RWPE1 (cell line): ENCODE measurements around the gene FBXL17.

Experiments used
- CTCF ChIA-PET: fragments of 350-600 bp; sonication (Branson Sonifier 250); formaldehyde crosslinking; extraction: SDS; loops from one replicate; lab custom pipeline; 2021; lab: Yijun Ruan, JAX
- POLR2A ChIA-PET: fragments of 400-600 bp; formaldehyde crosslinking; extraction: SDS; loops from one replicate; lab custom pipeline; 2020; ENCODE audit warnings: antibody characterized with exemption; ENCODE audit not compliant: low non-redundant PET; lab: Yijun Ruan, JAX
- DNase-seq: peaks from one replicate; pipeline ENCODE4 v3.0.0; 2012; ENCODE audit warnings: low spot score
- H3K27ac ChIP-seq: fragments of 450-650 bp; 2 replicates; pipeline ENCODE4 v1.5.1; 2017
- CTCF ChIP-seq: fragments of 450-650 bp; conservative IDR thresholded peaks from 2 replicates; pipeline ENCODE4 v1.5.1; 2017; ENCODE audit warnings: low read depth, mild to moderate bottlenecking

Gene FBXL17

GRCh38 chr5:108386345-108387061, 4.6 kb upstream of the FBXL17 start:
- CTCF ChIA-PET, result no interaction called here
- POLR2A ChIA-PET, result no interaction called here
- no peak for DNase-seq
- no peak overlapping the region for H3K27ac ChIP-seq
- TF ChIP-seq CTCF, result no peak

GRCh38 chr5:108384741-108385140, 2.8 kb upstream of the FBXL17 start:
- CTCF ChIA-PET, result no interaction called here
- TF ChIP-seq CTCF, result no peak
- DNase-seq, result no peak
- H3K27ac ChIP-seq, result no peak overlapping the region
- POLR2A ChIA-PET, result no interaction called here

GRCh38 chr5:108382784-108383330, 959 bp upstream of the FBXL17 start:
- CTCF ChIA-PET, result interaction anchor here (0.5 to 1.0 kb wide), 3 partner anchors 9 to 142 kb away, joined by 3 read pairs; no protein-coding TSS in a partner anchor
- POLR2A ChIA-PET, result interaction anchor here (0.5 to 0.6 kb wide), 3 partner anchors 12 to 1761 kb away, joined by 3 read pairs; no protein-coding TSS in a partner anchor
- peak; percentile 45 for DNase-seq
- TF ChIP-seq CTCF, result no peak
- H3K27ac ChIP-seq, result peak overlapping the region; percentile 96

- DNase-seq, result peak; percentile 53
- ChIA-PET POLR2A (interaction anchor here (0.6 kb wide), 1 partner anchor 237 kb away, joined by 3 read pairs; no protein-coding TSS in a partner anchor), CTCF (interaction anchor here (0.5 to 1.0 kb wide), 3 partner anchors 10 to 1023 kb away, joined by 3 to 4 read pairs (median 3); no protein-coding TSS in a partner anchor)
- no peak for TF ChIP-seq CTCF
- H3K27ac ChIP-seq, result peak overlapping the region; percentile 96
These were observed 446 bp downstream of the FBXL17 start for GRCh38 chr5:108381350-108381953.

GRCh38 chr5:108380531-108381349, 1.2 kb downstream of the FBXL17 start:
- no peak for TF ChIP-seq CTCF
- peak; percentile 60 for DNase-seq
- H3K27ac ChIP-seq, result peak overlapping the region; percentile 96
- ChIA-PET CTCF (interaction anchor here (0.6 to 0.7 kb wide), 2 partner anchors 34 to 120 kb away, joined by 3 to 4 read pairs; no protein-coding TSS in a partner anchor), POLR2A (interaction anchor here (0.6 kb wide), 1 partner anchor 238 kb away, joined by 3 read pairs; no protein-coding TSS in a partner anchor)
